Measurements from ENCODE around the gene LIG3.

DNA sequence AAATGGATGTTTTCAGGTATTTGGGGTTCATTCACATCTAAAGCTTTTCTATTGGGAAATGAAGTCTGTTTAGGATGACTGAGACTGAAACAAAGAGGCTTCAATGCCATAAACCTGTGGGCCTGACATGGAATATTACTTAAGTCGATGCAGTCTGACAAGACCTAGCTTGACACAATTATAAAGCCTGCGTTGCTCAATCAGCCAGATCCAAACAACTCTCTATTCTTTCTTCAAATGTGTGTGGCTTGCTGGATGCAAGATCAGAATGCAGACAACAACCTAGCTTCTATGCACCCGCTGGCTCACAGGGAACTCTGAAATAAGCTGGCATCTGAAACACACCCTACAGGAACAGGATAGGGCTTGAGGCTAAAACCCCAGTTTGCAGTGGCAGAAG lies 43.2 kb downstream of the LIG3 start:
- TF ChIP-seq POLR2A (IDR thresholded peaks at IDR 0.05) (no peak), EP300 (IDR thresholded peaks at IDR 0.05) (no peak)
- TF ChIP-seq, protein P1, sequence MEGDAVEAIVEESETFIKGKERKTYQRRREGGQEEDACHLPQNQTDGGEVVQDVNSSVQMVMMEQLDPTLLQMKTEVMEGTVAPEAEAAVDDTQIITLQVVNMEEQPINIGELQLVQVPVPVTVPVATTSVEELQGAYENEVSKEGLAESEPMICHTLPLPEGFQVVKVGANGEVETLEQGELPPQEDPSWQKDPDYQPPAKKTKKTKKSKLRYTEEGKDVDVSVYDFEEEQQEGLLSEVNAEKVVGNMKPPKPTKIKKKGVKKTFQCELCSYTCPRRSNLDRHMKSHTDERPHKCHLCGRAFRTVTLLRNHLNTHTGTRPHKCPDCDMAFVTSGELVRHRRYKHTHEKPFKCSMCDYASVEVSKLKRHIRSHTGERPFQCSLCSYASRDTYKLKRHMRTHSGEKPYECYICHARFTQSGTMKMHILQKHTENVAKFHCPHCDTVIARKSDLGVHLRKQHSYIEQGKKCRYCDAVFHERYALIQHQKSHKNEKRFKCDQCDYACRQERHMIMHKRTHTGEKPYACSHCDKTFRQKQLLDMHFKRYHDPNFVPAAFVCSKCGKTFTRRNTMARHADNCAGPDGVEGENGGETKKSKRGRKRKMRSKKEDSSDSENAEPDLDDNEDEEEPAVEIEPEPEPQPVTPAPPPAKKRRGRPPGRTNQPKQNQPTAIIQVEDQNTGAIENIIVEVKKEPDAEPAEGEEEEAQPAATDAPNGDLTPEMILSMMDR (IDR thresholded peaks at IDR 0.05), result no peak
